Neural progenitor cell (in vitro differentiated cells): ENCODE data around the gene PALM2AKAP2. TPM values are rescaled to one million over a fixed set of nuclear protein-coding genes. Genes with fewer than 3 reads are reported as not detected.
A peak's percentile ranks its signal among the peaks of the same experiment; 100 is the strongest.

Experiments used
- DNase-seq: peaks from one replicate; pipeline ENCODE4 v3.0.0-alpha.2; 2016; ENCODE audit warnings: low spot score
- H2AFZ ChIP-seq: fragments of 200-600 bp; sonication (generic); replicated peaks from 2 replicates; pipeline ENCODE4 v1.6.1; 2016; ENCODE audit warnings: antibody characterized with exemption
- H3F3A ChIP-seq: fragments of 200-600 bp; sonication (generic); 2 replicates; pipeline ENCODE4 v1.6.1; 2016; ENCODE audit warnings: antibody characterized with exemption, low read depth
- H3K27ac ChIP-seq: fragments of 200-600 bp; sonication (generic); 2 replicates; pipeline ENCODE4 v1.5.1; 2016; ENCODE audit warnings: mild to moderate bottlenecking
- H3K27me3 ChIP-seq: fragments of 200-600 bp; sonication (generic); 2 replicates; pipeline ENCODE4 v1.6.1; 2016; ENCODE audit warnings: mild to moderate bottlenecking, moderate library complexity
- H3K36me3 ChIP-seq: fragments of 200-600 bp; sonication (generic); 2 replicates; pipeline ENCODE4 v1.5.1; 2016
- H3K4me1 ChIP-seq: fragments of 200-600 bp; sonication (generic); 2 replicates; pipeline ENCODE4 v1.6.1; 2016; ENCODE audit warnings: mixed run types
- H3K4me2 ChIP-seq: fragments of 200-600 bp; sonication (generic); 2 replicates; pipeline ENCODE4 v1.6.1; 2016
- H3K4me3 ChIP-seq: fragments of 200-600 bp; sonication (generic); 2 replicates; pipeline ENCODE4 v1.5.1; 2016
- H3K79me2 ChIP-seq: fragments of 200-600 bp; sonication (generic); 2 replicates; pipeline ENCODE4 v1.6.1; 2016; ENCODE audit warnings: low read depth
- H3K9ac ChIP-seq: fragments of 200-600 bp; sonication (generic); 2 replicates; pipeline ENCODE4 v1.6.1; 2016
- H3K9me3 ChIP-seq: fragments of 200-600 bp; sonication (generic); 2 replicates; pipeline ENCODE4 v1.5.1; 2016; ENCODE audit warnings: low read depth
- H4K20me1 ChIP-seq: fragments of 200-600 bp; sonication (generic); 2 replicates; pipeline ENCODE4 v1.6.1; 2016; ENCODE audit warnings: low read depth
- H3K27ac Mint-ChIP-seq: 3 replicates; pipeline ENCODE4 v1.8.0; 2021; ENCODE audit warnings: mixed read lengths
- H3K27me3 Mint-ChIP-seq: 2 replicates; pipeline ENCODE4 v1.8.0; 2022; ENCODE audit warnings: low read depth, mild to moderate bottlenecking, inconsistent platforms, moderate library complexity, mixed read lengths; ENCODE audit not compliant: insufficient read depth
- H3K36me3 Mint-ChIP-seq: 3 replicates; pipeline ENCODE4 v1.8.0; 2021; ENCODE audit warnings: mixed read lengths
- H3K4me1 Mint-ChIP-seq: 3 replicates; pipeline ENCODE4 v1.8.0; 2021; ENCODE audit warnings: mixed read lengths
- H3K4me3 Mint-ChIP-seq: 3 replicates; pipeline ENCODE4 v1.8.0; 2021; ENCODE audit warnings: mild to moderate bottlenecking, moderate library complexity, mixed read lengths
- H3K9me3 Mint-ChIP-seq: 3 replicates; pipeline ENCODE4 v1.8.0; 2020; ENCODE audit warnings: mixed read lengths
- CTCF ChIP-seq: fragments of 200-600 bp; sonication (generic); IDR thresholded peaks from 2 replicates; pipeline ENCODE4 v1.5.1; 2017; ENCODE audit warnings: antibody characterized with exemption, mild to moderate bottlenecking
- EZH2 ChIP-seq: fragments of 200-600 bp; sonication (generic); IDR thresholded peaks from 2 replicates; pipeline ENCODE4 v1.6.1; 2017; ENCODE audit warnings: antibody characterized with exemption, mild to moderate bottlenecking, moderate library complexity
- EZH2phosphoT487 ChIP-seq: fragments of 200-600 bp; sonication (generic); IDR thresholded peaks from 2 replicates; pipeline ENCODE4 v1.6.1; 2017; ENCODE audit warnings: antibody characterized with exemption
- total RNA-seq: library from RNA; depleted of rRNA; stranded (reverse); fragments of >200 nt; gene quantifications from 2 replicates; pipeline ENCODE4 v1.2.3, GENCODE V29; 2015; ENCODE audit warnings: low replicate concordance

PALM2AKAP2 gene
- total RNA-seq, 1 donor from 2014 or later: 3.9 TPM

DNA sequence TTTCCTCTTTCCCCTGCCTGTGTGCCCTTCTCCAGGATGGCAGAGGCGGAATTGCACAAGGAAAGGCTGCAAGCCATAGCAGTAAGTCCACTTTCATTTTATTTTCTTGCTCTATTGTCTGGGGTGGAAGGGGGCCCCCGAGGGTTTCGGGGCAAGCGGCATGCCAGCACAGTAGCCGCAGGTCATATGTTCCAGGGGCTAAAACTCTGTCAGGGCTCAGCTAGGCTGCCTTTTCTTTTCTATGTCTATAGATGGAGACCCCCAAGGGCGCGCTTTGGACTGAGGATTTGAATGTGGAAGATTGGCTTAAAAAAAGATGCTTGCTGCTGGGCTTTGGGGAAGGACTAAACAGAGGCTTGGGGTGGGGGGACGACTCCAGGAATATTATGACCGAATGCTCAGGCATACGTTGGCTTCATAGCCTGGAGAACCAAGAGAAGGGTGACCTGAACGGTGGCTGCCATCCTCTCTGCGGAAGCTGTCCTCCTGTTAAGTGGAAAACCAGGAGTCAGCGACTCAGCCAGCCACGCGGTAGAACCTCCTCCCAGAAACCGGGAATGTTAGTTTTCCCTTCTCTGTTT, 545 bp downstream of the PALM2AKAP2 start:
- Histone ChIP-seq H3K27me3 (peaks cover 22% of the 10 kb centered on the region), H4K20me1 (no peaks in the 10 kb centered on the region), H3F3A (peaks cover 6% of the 10 kb centered on the region), H2AFZ (peak overlapping the region; percentile 99), H3K79me2 (peaks cover 14% of the 10 kb centered on the region), H3K27ac (no peak overlapping the region), H3K4me2 (peak overlapping the region; percentile 100), H3K9ac (no peak overlapping the region), H3K4me3 (peak overlapping the region; percentile 98), H3K36me3 (no peaks in the 10 kb centered on the region), H3K9me3 (no peaks in the 10 kb centered on the region), H3K4me1 (peaks cover 17% of the 10 kb centered on the region)
- peak overlapping the region; percentile 74 for H3K27ac Mint-ChIP-seq
- H3K4me1 Mint-ChIP-seq: peaks cover 9% of the 10 kb centered on the region
- H3K27me3 Mint-ChIP-seq: peaks cover 10% of the 10 kb centered on the region
- H3K9me3 Mint-ChIP-seq: no peaks in the 10 kb centered on the region
- H3K36me3 Mint-ChIP-seq: no peaks in the 10 kb centered on the region
- peak overlapping the region; percentile 95 for H3K4me3 Mint-ChIP-seq
- DNase-seq: peak; percentile 75
- TF ChIP-seq CTCF: no peak
- peak; percentile 27 for TF ChIP-seq EZH2
- no peak for TF ChIP-seq EZH2phosphoT487

DNA sequence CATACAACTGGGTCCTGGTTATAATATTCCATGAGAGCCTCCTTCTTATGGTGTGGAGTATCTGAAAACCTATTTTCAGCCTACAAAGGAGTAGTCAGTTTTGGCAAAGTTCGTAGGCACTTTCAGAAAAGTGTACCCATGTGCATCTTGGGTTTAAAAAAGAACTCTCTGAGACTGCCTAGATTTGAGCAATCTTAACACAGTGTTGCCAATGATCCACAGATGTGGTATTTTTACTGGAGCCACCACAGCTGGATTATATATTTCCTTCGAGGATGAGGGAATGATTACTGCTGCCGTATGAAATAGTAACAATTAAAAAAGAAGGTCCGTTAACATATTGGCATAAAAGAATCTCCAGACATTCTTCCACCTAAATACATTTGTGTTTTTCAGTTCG, 1.1 kb downstream of the PALM2AKAP2 start:
- peak overlapping the region; percentile 100 for H3K4me2 ChIP-seq
- peaks cover 14% of the 10 kb centered on the region for H3K79me2 ChIP-seq
- no peak for TF ChIP-seq CTCF
- TF ChIP-seq EZH2: no peak
- TF ChIP-seq EZH2phosphoT487: no peak
- no peaks in the 10 kb centered on the region for H3K9me3 ChIP-seq
- Mint-ChIP-seq H3K4me3 (peak overlapping the region; percentile 95), H3K9me3 (no peaks in the 10 kb centered on the region), H3K36me3 (no peaks in the 10 kb centered on the region), H3K27me3 (peaks cover 10% of the 10 kb centered on the region), H3K27ac (peak overlapping the region; percentile 74), H3K4me1 (peaks cover 9% of the 10 kb centered on the region)
- DNase-seq: no peak
- no peaks in the 10 kb centered on the region for H4K20me1 ChIP-seq
- H3K9ac ChIP-seq: no peak overlapping the region
- peak overlapping the region; percentile 99 for H2AFZ ChIP-seq
- no peak overlapping the region for H3K27ac ChIP-seq
- peaks cover 22% of the 10 kb centered on the region for H3K27me3 ChIP-seq
- peaks cover 17% of the 10 kb centered on the region for H3K4me1 ChIP-seq
- peak overlapping the region; percentile 98 for H3K4me3 ChIP-seq
- peaks cover 6% of the 10 kb centered on the region for H3F3A ChIP-seq
- H3K36me3 ChIP-seq: no peaks in the 10 kb centered on the region

DNA sequence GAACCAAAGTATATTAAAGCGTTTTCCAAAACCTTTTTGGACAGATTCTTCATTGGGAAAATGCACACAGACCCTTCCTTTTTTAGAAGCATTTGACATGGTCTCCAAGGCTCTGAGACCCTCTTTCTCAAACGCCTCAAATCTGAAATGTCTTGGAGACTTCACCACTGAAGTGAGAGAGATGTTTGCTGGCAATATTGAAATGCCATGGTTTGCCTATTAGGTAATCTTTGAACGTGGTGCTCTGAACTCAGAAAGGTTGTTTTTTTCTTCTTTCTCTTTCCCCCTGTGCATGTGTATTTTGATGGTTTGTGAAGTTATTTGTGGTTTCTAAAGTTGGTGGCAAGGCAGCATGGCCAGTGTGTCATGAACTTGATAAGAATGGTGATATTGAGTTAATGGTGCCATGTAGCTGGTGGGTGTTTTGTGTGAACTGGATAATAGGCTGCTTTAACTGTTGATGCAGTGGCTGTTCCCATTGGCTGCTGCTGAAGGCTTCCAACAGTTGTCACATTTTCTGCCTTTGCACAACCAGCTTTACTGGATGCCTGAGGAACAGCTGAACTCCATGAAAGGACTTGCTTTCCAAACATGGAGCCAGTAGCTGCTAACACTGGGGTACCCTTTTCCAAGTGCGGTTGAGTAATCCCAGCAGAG, 1.7 kb downstream of the PALM2AKAP2 start:
- Histone ChIP-seq H3K27me3 (peaks cover 22% of the 10 kb centered on the region), H3K36me3 (no peaks in the 10 kb centered on the region), H3K27ac (no peak overlapping the region), H3F3A (peaks cover 6% of the 10 kb centered on the region), H3K4me2 (peak overlapping the region; percentile 100), H3K9me3 (no peaks in the 10 kb centered on the region), H4K20me1 (no peaks in the 10 kb centered on the region), H2AFZ (no peak overlapping the region), H3K9ac (no peak overlapping the region), H3K4me1 (peaks cover 17% of the 10 kb centered on the region), H3K4me3 (peak overlapping the region; percentile 98), H3K79me2 (peaks cover 14% of the 10 kb centered on the region)
- Mint-ChIP-seq H3K4me3 (peak overlapping the region; percentile 69), H3K27ac (no peak overlapping the region), H3K27me3 (peaks cover 10% of the 10 kb centered on the region), H3K36me3 (no peaks in the 10 kb centered on the region), H3K4me1 (peaks cover 9% of the 10 kb centered on the region), H3K9me3 (no peaks in the 10 kb centered on the region)
- DNase-seq: no peak
- TF ChIP-seq EZH2phosphoT487 (no peak), CTCF (no peak), EZH2 (no peak)
